Activated CD8-positive, alpha-beta memory T cell treated with anti-CD3 and anti-CD28 coated beads for 36 hours (primary cell): ENCODE results near the gene P3R3URF. TPM values are rescaled to one million over a fixed set of nuclear protein-coding genes. Genes with fewer than 3 reads are reported as not detected.

ENCODE experiments used
- CTCF ChIA-PET: fragments of 350-600 bp; sonication (Branson Sonifier 250); formaldehyde crosslinking; loops from one replicate; lab custom pipeline; 2021; ENCODE audit warnings: antibody characterized with exemption; lab: Charles Lee
- POLR2A ChIA-PET: fragments of 350-600 bp; sonication (Branson Sonifier 250); formaldehyde crosslinking; loops from one replicate; lab custom pipeline; 2021; ENCODE audit warnings: antibody characterized with exemption; lab: Charles Lee
- total RNA-seq, 2 experiments: library from RNA; stranded (reverse); gene quantifications; one replicate each; pipeline ENCODE4 v1.2.3, GENCODE V29; 2021

P3R3URF gene
- not detected for total RNA-seq

- CTCF ChIA-PET, result interaction anchor here (1.5 kb wide), 1 partner anchor 139 kb away, joined by 4 read pairs; no protein-coding TSS in a partner anchor
- POLR2A ChIA-PET, result interaction anchor here (0.7 kb wide), 1 partner anchor 47 kb away, joined by 4 read pairs; no protein-coding TSS in a partner anchor
Observed at GRCh38 chr1:46176211-46176865, at the start of gene P3R3URF. TSS of gene P3R3URF (minus strand) at chr1:46176488. CDS start at chr1:46176471, 17 bp downstream.

- POLR2A ChIA-PET, result no interaction called here
Observed at GRCh38 chr1:46224966-46225365, 48.7 kb upstream of the P3R3URF start.

GRCh38 chr1:46223472-46223943 is 47.2 kb upstream of the P3R3URF start:
- ChIA-PET POLR2A (interaction anchor here (0.6 kb wide), 2 partner anchors 47 to 267 kb away, joined by 4 to 12 read pairs; no protein-coding TSS in a partner anchor), CTCF (interaction anchor here (0.6 to 5.0 kb wide), 25 partner anchors 9 to 196 kb away, joined by 3 to 28 read pairs (median 3); partner anchors contain the start of genes LURAP1 and POMGNT1)

More at GRCh38 chr1:46224966-46225365, 48.7 kb upstream of the P3R3URF start:
- CTCF ChIA-PET, result interaction anchor here (0.6 to 5.0 kb wide), 6 partner anchors 9 to 188 kb away, joined by 3 to 28 read pairs (median 3); no protein-coding TSS in a partner anchor

- POLR2A ChIA-PET, result interaction anchor here (0.6 kb wide), 1 partner anchor 46 kb away, joined by 4 read pairs; no protein-coding TSS in a partner anchor
- CTCF ChIA-PET, result interaction anchor here (0.9 to 5.0 kb wide), 18 partner anchors 9 to 196 kb away, joined by 3 to 28 read pairs (median 4); partner anchors contain the start of gene POMGNT1
Observed at GRCh38 chr1:46223055-46223454, 46.8 kb upstream of the P3R3URF start.

GRCh38 chr1:46221749-46222148 is 45.5 kb upstream of the P3R3URF start:
- CTCF ChIA-PET, result interaction anchor here (5.0 kb wide), 1 partner anchor 185 kb away, joined by 28 read pairs; no protein-coding TSS in a partner anchor

GRCh38 chr1:46220808-46221207 is 44.5 kb upstream of the P3R3URF start:
- ChIA-PET POLR2A (no interaction called here), CTCF (interaction anchor here (5.0 kb wide), 1 partner anchor 184 kb away, joined by 28 read pairs; no protein-coding TSS in a partner anchor)

More at GRCh38 chr1:46221749-46222148, 45.5 kb upstream of the P3R3URF start:
- POLR2A ChIA-PET, result no interaction called here

- POLR2A ChIA-PET, result no interaction called here
- CTCF ChIA-PET, result no interaction called here
Observed at GRCh38 chr1:46219551-46220520, 43.5 kb upstream of the P3R3URF start.

- POLR2A ChIA-PET, result no interaction called here
- CTCF ChIA-PET, result no interaction called here
Observed at GRCh38 chr1:46218443-46218842, 42.2 kb upstream of the P3R3URF start.

- POLR2A ChIA-PET, result no interaction called here
- CTCF ChIA-PET, result no interaction called here
Observed at GRCh38 chr1:46215504-46215903, 39.2 kb upstream of the P3R3URF start.

- CTCF ChIA-PET, result interaction anchor here (1.2 kb wide), 1 partner anchor 12 kb away, joined by 3 read pairs; no protein-coding TSS in a partner anchor
- POLR2A ChIA-PET, result no interaction called here
Observed at GRCh38 chr1:46211051-46211450, 34.8 kb upstream of the P3R3URF start.

- POLR2A ChIA-PET, result no interaction called here
- CTCF ChIA-PET, result interaction anchor here (1.2 kb wide), 1 partner anchor 13 kb away, joined by 3 read pairs; no protein-coding TSS in a partner anchor
Observed at GRCh38 chr1:46210561-46210960, 34.3 kb upstream of the P3R3URF start.

- ChIA-PET POLR2A (no interaction called here), CTCF (no interaction called here)
Observed at GRCh38 chr1:46206399-46206798, 30.1 kb upstream of the P3R3URF start.

GRCh38 chr1:46205791-46206190 is 29.5 kb upstream of the P3R3URF start:
- POLR2A ChIA-PET, result no interaction called here
- CTCF ChIA-PET, result no interaction called here

- ChIA-PET CTCF (no interaction called here), POLR2A (no interaction called here)
Observed at GRCh38 chr1:46205141-46205540, 28.9 kb upstream of the P3R3URF start.

- ChIA-PET CTCF (interaction anchor here (0.6 kb wide), 1 partner anchor 200 kb away, joined by 4 read pairs; no protein-coding TSS in a partner anchor), POLR2A (no interaction called here)
Observed at GRCh38 chr1:46204406-46204742, 28.1 kb upstream of the P3R3URF start.

- CTCF ChIA-PET, result interaction anchor here (0.9 kb wide), 1 partner anchor 20 kb away, joined by 3 read pairs; no protein-coding TSS in a partner anchor
- POLR2A ChIA-PET, result interaction anchor here (0.6 kb wide), 1 partner anchor 130 kb away, joined by 8 read pairs; no protein-coding TSS in a partner anchor
Observed at GRCh38 chr1:46203738-46204405, 27.6 kb upstream of the P3R3URF start.

GRCh38 chr1:46199233-46199749 is 23.0 kb upstream of the P3R3URF start:
- CTCF ChIA-PET, result interaction anchor here (0.5 to 2.2 kb wide), 2 partner anchors 24 to 39 kb away, joined by 4 to 11 read pairs; no protein-coding TSS in a partner anchor
- POLR2A ChIA-PET, result no interaction called here
